IPS DF 4.7 (cell line): ENCODE data around the gene MCM6.
A peak's percentile ranks its signal among the peaks of the same experiment; 100 is the strongest.
"Not testable (repeated sequence)": the region's sequence is repeated elsewhere in the genome, so short reads cannot be mapped to it uniquely, and the experiment has no call there.

ENCODE experiments used
- DNase-seq: peaks from one replicate; pipeline ENCODE4 v3.0.0-alpha.2; 2013; ENCODE audit warnings: low spot score; ENCODE audit errors: extremely low read depth

Gene MCM6

DNA sequence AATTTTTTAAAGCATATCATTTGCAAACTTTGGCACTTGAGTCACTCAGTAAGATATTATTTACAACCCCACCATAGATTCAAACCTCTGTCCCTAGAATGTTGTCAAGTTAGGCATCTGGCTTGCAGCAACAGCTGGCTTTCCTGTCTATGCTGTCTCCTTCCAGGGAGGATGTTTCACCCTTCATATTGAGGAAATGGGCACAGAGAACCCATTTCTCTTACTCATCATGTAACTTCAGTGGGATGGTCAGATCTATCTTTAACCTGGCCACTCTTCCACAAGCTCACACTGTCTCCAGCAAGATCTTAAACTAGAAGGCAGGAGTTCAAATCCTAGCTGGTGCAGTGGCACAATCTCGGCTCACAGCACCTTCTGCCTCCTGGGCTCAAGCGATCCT is 55.1 kb downstream of the MCM6 start:
- DNase-seq, result no peak

GRCh38 chr2:135820003-135820618 is 56.1 kb downstream of the MCM6 start:
- no peak for DNase-seq

DNA sequence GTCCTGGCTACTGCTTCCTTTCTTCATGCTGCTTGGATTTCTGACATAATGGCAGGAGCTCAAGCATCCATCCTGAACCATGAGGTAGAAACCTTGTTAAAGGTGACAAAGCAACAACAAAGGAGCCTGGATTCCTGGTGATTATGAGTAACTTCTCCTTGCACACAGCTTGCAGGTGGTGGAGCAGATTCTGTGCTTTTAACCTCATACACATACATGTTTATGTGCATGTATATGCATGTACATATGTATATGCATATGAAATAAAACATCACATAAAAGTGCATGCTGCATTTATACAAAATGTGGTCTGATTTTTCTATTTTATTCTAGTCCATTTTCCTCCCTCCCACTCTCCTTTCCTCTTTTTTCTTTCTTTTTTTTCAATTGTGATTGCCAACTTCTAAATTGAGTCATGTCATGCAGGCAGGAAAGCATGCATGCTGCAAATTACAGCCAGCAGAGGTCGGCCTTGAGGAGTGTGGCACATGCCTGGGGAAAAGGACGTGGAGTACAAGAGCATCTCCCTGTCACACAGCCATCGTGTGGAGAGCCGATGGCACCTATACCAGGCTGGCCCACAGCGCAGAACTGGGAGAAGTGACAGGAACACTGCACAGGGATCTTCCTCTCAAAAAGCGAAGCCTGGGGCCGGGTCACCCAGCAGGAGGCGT is 57.2 kb downstream of the MCM6 start:
- peak; percentile 22 for DNase-seq

DNA sequence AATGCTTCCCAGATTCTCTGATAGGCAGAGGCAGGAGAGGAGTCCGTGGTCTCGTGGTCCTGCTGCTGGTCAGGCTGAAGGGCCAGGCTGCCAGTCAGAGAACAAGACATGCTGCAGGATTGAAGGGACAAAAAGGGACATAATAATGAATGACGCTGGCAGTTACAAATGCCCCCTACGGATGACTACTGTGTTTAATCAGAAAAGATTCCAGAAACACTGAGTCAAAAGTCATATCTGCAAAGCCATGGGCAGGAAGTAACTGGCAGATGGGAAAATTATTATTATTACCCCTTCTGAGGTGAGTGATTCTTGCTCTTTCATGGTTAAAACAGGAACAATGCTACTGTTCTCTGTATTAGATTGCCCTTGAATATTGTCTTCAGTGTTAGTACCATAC is 58.3 kb downstream of the MCM6 start:
- no peak for DNase-seq

GRCh38 chr2:135817466-135817865 is 58.8 kb downstream of the MCM6 start:
- DNase-seq, result no peak

DNA sequence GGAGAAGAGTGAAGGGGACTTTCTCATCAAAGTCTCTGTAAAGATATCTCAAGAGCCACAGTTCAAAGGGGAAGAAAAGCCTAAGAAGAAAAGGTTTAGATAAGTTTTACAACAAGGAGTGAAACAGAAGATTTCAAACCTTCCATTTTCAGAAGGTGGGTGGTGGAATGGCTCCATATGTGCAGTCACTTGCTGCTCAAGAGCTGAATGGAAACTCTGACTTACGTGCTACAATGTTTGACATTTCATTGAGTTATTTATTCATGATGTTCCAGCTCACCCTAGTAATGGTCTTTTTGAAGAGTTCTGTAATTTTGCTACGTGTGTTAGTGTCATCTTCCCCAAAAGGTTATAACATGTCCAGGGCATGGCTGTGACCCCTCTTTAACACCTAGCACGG is 61.0 kb downstream of the MCM6 start:
- no peak for DNase-seq

GRCh38 chr2:135812907-135813511 is 63.2 kb downstream of the MCM6 start:
- DNase-seq, result no peak

DNA sequence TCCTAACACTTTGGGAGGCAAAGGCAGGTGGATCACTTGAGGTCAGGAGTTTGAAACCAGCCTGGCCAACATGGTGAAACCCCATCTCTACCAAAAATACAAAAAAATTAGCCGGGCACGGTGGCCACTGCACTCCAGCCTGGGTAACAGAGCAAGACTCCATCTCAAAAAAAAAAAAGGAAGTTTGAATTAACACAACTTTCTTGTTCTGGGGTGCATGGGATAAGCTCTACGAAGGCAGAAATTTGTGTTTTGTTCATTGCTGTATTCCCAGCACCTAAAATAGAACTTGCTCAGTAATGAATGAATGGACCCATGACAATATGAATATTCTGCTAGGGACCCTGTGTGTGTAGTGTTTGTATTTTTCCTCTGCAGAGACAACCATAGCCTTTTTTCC is 68.4 kb downstream of the MCM6 start:
- DNase-seq, result not testable (repeated sequence)

- no peak for DNase-seq
These were observed 73.0 kb downstream of the MCM6 start for GRCh38 chr2:135803278-135803677.

GRCh38 chr2:135802350-135802749 is 73.9 kb downstream of the MCM6 start:
- DNase-seq, result no peak

- DNase-seq, result no peak
These were observed 75.5 kb downstream of the MCM6 start for GRCh38 chr2:135800513-135801460.

- no peak for DNase-seq
These were observed 76.5 kb downstream of the MCM6 start for GRCh38 chr2:135799738-135800137.

- DNase-seq, result no peak
These were observed 77.5 kb downstream of the MCM6 start for GRCh38 chr2:135798762-135799161.

DNA sequence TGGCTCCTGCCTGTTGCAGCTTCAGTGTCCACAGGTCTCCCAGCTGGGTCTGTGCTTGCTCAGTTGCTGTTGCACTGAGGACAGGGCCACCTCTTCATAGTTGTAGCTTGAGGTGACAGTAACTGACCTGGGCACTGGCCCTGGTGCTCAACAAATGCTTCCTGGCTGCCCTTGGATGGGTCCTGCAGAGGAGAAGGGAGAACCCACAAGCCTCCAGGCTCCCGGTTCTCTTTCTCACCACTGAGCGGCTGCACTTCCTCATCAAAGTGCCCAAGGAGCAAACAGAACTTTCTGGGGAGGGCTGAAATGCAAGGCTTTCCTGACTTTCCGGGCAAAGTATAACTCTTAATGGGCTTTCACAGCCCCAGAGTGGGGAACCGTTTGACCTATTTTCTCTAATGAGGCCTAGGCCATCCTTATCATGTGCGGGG is 78.0 kb downstream of the MCM6 start:
- no peak for DNase-seq

DNA sequence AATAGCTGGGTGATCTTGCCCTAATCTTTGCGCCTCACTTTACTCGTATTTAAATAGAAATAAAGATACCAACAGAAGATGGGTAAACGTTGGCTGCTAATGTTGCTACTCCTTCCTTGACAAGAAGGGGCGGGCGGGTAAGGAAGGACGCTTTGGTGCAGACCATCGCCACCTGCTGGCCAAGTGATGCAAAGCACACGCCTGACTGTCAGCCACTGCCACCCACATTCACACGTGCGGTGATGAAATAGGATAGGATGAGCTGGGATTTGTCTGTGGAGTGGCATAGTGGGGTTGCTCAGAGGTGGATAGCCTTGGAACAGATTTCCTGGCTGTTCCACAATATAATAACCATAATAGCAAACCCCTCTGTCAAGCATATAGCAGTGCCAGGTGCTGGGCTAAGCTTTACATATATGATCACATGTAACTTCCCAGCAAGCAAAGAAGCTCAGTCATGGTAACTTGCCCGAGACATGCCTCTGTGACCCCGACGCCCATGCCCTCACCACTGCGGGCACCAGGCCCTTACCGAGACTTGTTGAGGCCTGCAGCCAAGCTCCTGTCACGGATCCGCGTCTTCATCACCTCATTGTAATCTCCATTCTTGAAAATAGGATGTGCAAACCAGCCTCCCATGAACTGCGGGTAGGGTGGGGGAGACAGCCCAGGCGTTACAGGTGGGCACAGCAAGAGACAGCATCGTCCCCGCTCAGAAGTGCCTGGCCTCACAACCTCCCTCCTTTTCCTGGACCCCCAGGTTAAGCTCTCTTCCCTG is 78.6 kb downstream of the MCM6 start:
- DNase-seq, result peak; percentile 38

GRCh38 chr2:135796606-135797005 is 79.6 kb downstream of the MCM6 start:
- DNase-seq, result no peak

DNA sequence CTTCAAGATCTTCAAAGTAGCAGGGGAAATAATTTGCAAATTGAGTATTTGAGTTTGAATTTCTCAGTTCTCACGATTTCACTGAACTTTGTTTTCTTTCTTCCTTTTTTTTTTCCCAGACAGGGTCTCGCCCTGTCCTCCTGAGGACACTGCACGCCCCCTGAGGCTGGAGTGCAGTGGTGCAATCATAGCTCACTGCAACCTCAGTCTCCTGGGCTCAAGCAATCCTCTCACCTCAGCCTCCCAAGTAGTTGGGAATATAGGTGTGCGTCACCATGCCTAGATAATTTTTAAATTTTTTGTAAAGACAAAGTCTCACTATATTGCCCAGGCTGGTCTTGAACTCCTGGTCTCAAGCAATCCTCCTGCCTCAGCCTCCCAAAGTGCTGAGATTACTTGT is 80.6 kb downstream of the MCM6 start:
- not testable (repeated sequence) for DNase-seq

- DNase-seq, result no peak
These were observed 83.7 kb downstream of the MCM6 start for GRCh38 chr2:135792401-135793150.

GRCh38 chr2:135791418-135792190 is 84.6 kb downstream of the MCM6 start:
- DNase-seq, result no peak
